HepG2 (cell line): ENCODE results near the gene PLCB1. TPM values are rescaled to one million over a fixed set of nuclear protein-coding genes. Genes with fewer than 3 reads are reported as not detected.

Experiments used
- ATAC-seq: fragments of 200-7000 bp; cut with Tn5 transposase; 3 replicates; pipeline ENCODE4 v1.9.1; 2020; ENCODE audit warnings: mild to moderate bottlenecking, moderate library complexity
- BruUV-seq: library from RNA; stranded (reverse); fragments of 400-500 nt; replicated peaks from 2 replicates; lab custom pipeline; 2021; lab: Mats Ljungman, UMichigan
- CTCF ChIA-PET: fragments of 300-600 bp; formaldehyde crosslinking; extraction: SDS; loops from one replicate; lab custom pipeline; 2021; ENCODE audit warnings: low total read pairs, inconsistent platforms, low intra/inter-chr PET ratio; lab: Yijun Ruan, JAX
- POLR2A ChIA-PET: fragments of 350-600 bp; sonication (Branson Sonifier 250); formaldehyde crosslinking; loops from one replicate; lab custom pipeline; 2020; ENCODE audit warnings: antibody characterized with exemption, inconsistent platforms; lab: Yijun Ruan, JAX
- DNase-seq: peaks from one replicate; pipeline ENCODE4 v3.0.0-alpha.2; 2015; ENCODE audit warnings: low spot score
- FAIRE-seq: peaks from 3 replicates; lab custom pipeline; 2011; peaks lifted over from hg19 to GRCh38; lab: Jason Lieb, UNC
- H2AFZ ChIP-seq: one replicate; pipeline ENCODE4 v1.6.1; 2011; ENCODE audit warnings: low read length, inconsistent platforms
- H3K27ac ChIP-seq: fragments of 300-600 bp; 3 replicates; pipeline ENCODE4 v1.8.0; 2011; ENCODE audit warnings: mixed run types, mild to moderate bottlenecking, mixed read lengths, low read length, inconsistent platforms; ENCODE audit not compliant: insufficient read depth; ENCODE audit errors: extremely low read length
- H3K27me3 ChIP-seq, 2 experiments: fragments of 200-600 bp in 1 of 2; 2 replicates in 1 of 2; 3 replicates in 1 of 2; pipeline versions ENCODE4 v1.6.0 to v1.8.0; 2011; ENCODE audit warnings: low read length in 2 of 2, mild to moderate bottlenecking in 2 of 2, moderate library complexity in 2 of 2, inconsistent platforms in 1 of 2; ENCODE audit not compliant: insufficient read depth in 2 of 2, control insufficient read depth in 1 of 2
- H3K36me3 ChIP-seq, 2 experiments: fragments of 200-600 bp in 1 of 2; replicated peaks in 1 of 2; 2 replicates in 1 of 2; 3 replicates in 1 of 2; pipeline versions ENCODE4 v1.5.1 to v1.8.0; 2011; ENCODE audit warnings: low read length in 2 of 2, inconsistent platforms in 1 of 2; ENCODE audit not compliant: insufficient read depth in 2 of 2, control insufficient read depth in 1 of 2
- H3K4me1 ChIP-seq: 2 replicates; pipeline ENCODE4 v1.5.1; 2012; ENCODE audit warnings: low read length, inconsistent platforms; ENCODE audit not compliant: insufficient read depth
- H3K4me2 ChIP-seq: 2 replicates; pipeline ENCODE4 v1.6.0; 2011; ENCODE audit warnings: low read depth, low read length, inconsistent platforms
- H3K4me3 ChIP-seq, 3 experiments: fragments of 200-600 bp in 1 of 3; sonication (generic), shearing (Covaris generic) in 1 of 3; replicated peaks in 1 of 3; 2 replicates each; pipeline ENCODE4 v1.5.1; 2011 to 2016; ENCODE audit warnings: low read length in 3 of 3, inconsistent platforms in 2 of 3, low read depth in 2 of 3, mild to moderate bottlenecking in 2 of 3, control low read depth in 1 of 3, mixed read lengths in 1 of 3; ENCODE audit not compliant: insufficient read depth in 1 of 3
- H3K79me2 ChIP-seq: one replicate; pipeline ENCODE4 v1.6.1; 2011; ENCODE audit warnings: low read length, inconsistent platforms; ENCODE audit not compliant: insufficient read depth
- H3K9ac ChIP-seq: 2 replicates; pipeline ENCODE4 v1.6.0; 2011; ENCODE audit warnings: mild to moderate bottlenecking, low read depth, low read length, inconsistent platforms; ENCODE audit not compliant: insufficient read depth
- H3K9me3 ChIP-seq: 2 replicates; pipeline ENCODE4 v1.5.1; 2012; ENCODE audit warnings: mild to moderate bottlenecking, low read length
- H4K20me1 ChIP-seq: 2 replicates; pipeline ENCODE4 v1.6.0; 2011; ENCODE audit warnings: inconsistent platforms, mild to moderate bottlenecking, low read length, moderate library complexity; ENCODE audit not compliant: insufficient read depth
- E2F2 ChIP-seq: sonication (generic); formaldehyde crosslinking; IDR thresholded peaks from 2 replicates; pipeline ENCODE4 v1.4.0; 2020; ENCODE audit warnings: missing genetic modification reagents, borderline replicate concordance
- RBFOX2 ChIP-seq: fragments of 200-400 bp; formaldehyde crosslinking; IDR thresholded peaks from 2 replicates; pipeline ENCODE4 v1.6.1; 2017; ENCODE audit warnings: low read depth, mild to moderate bottlenecking, low read length
- SOX13 ChIP-seq, 3 experiments: fragments of 450-650 bp in 1 of 3; sonication (generic) in 1 of 3; formaldehyde crosslinking in 1 of 3; IDR thresholded peaks in 2 of 3; conservative IDR thresholded peaks in 1 of 3; 2 replicates each; pipeline versions ENCODE4 v1.5.0 to v1.6.1; 2016 to 2020; ENCODE audit warnings: antibody characterized with exemption in 1 of 3, mild to moderate bottlenecking in 1 of 3, missing compliant biosample characterization in 1 of 3, missing genetic modification reagents in 1 of 3, moderate library complexity in 1 of 3
- SP1 ChIP-seq, 2 experiments: fragments of 450-650 bp in 1 of 2; sonication (generic) in 1 of 2; formaldehyde crosslinking in 1 of 2; IDR thresholded peaks; 2 replicates each; pipeline versions ENCODE4 v1.4.0 to v1.6.1; 2016 to 2020; ENCODE audit warnings: missing genetic modification reagents in 1 of 2
- TAF15 ChIP-seq: fragments of 200-400 bp; formaldehyde crosslinking; IDR thresholded peaks from one replicate; pipeline ENCODE4 v1.6.1; 2018; ENCODE audit warnings: mild to moderate bottlenecking, low read depth, low read length; ENCODE audit not compliant: poor library complexity, severe bottlenecking
- THAP9 ChIP-seq: sonication (generic); formaldehyde crosslinking; IDR thresholded peaks from 2 replicates; pipeline ENCODE4; 2020; ENCODE audit warnings: missing genetic modification reagents, mild to moderate bottlenecking, borderline replicate concordance
- ZBTB3 ChIP-seq: sonication (generic); formaldehyde crosslinking; IDR thresholded peaks from 2 replicates; pipeline ENCODE4 v1.4.0; 2020; ENCODE audit warnings: low read depth, mild to moderate bottlenecking, moderate library complexity, missing genetic modification reagents, borderline replicate concordance
- ZC3H4 ChIP-seq: sonication (generic); formaldehyde crosslinking; IDR thresholded peaks from 2 replicates; pipeline ENCODE4 v1.4.0; 2020; ENCODE audit warnings: missing genetic modification reagents, borderline replicate concordance
- ZNF282 ChIP-seq: fragments of 450-650 bp; IDR thresholded peaks from 2 replicates; pipeline ENCODE4 v1.6.1; 2018; ENCODE audit not compliant: partially characterized antibody
- ZNF337 ChIP-seq: sonication (generic); formaldehyde crosslinking; IDR thresholded peaks from 2 replicates; pipeline ENCODE4 v1.5.1; 2020; ENCODE audit warnings: missing genetic modification reagents, low read depth, mild to moderate bottlenecking, borderline replicate concordance
- ZNF644 ChIP-seq: IDR thresholded peaks from 2 replicates; pipeline ENCODE4 v1.6.1; 2016; ENCODE audit warnings: low read depth
- ZNF646 ChIP-seq: sonication (generic); formaldehyde crosslinking; IDR thresholded peaks from 2 replicates; pipeline ENCODE4 v1.9.0; 2021; ENCODE audit warnings: mild to moderate bottlenecking, missing genetic modification reagents
- ZNF737 ChIP-seq: sonication (generic); formaldehyde crosslinking; IDR thresholded peaks from 2 replicates; pipeline ENCODE4 v1.5.0; 2020; ENCODE audit warnings: missing genetic modification reagents, mild to moderate bottlenecking, borderline replicate concordance
- WGBS: methylation state at CpG from one replicate; pipeline ENCODE4 v1.1.6; 2017; ENCODE audit warnings: low lambda C conversion rate; 5-methylcytosine and 5-hydroxymethylcytosine counted together
- in situ Hi-C: cut with HindIII; loops from 2 replicates; pipeline ENCODE4 v1.10.0; 2017; ENCODE audit warnings: low pct_unique_long_range_greater_than_20kb; ENCODE audit not compliant: extremely low pct_ligation_motif_present
- intact Hi-C: fragments of 100-400 bp; cut with micrococcal nuclease; formaldehyde crosslinking; loops from one replicate; pipeline ENCODE4 v1.10.0; 2022; ENCODE audit not compliant: unreplicated experiment
- polyA plus RNA-seq, 8 experiments: library from polyadenylated mRNA; depleted of rRNA in 3 of 8; stranded (reverse) in 7 of 8; unstranded in 1 of 8; fragments of >200 nt; fragmentation: Illumina TruSeq in 4 of 8; extraction: Trizol in 4 of 8; gene quantifications; 2 replicates each; pipeline versions ENCODE4 v1.2.1 to v1.2.3, GENCODE V29; 2011 to 2016; ENCODE audit warnings: low read depth in 4 of 8, missing spikeins in 1 of 8, mixed read lengths in 1 of 8; ENCODE audit not compliant: insufficient read depth in 1 of 8
- total RNA-seq, 5 experiments: library from RNA; depleted of rRNA; stranded (reverse); fragments of >200 nt; fragmentation: Illumina TruSeq; extraction: Trizol; gene quantifications; 2 replicates each; pipeline ENCODE4 v1.2.3, GENCODE V29; 2016; ENCODE audit warnings: low read depth in 1 of 5

PLCB1 gene
- total and polyA plus RNA-seq, 2 of the 13 experiments (the other 11 are each of a cell fraction or from before 2014, with no cell fraction given): 42.4 to 55.9 TPM

- no peak for FAIRE-seq
- 96% methylated on average over 4 of the region's 4 CpGs for WGBS
- in situ Hi-C loops (no loop called here), intact Hi-C loops (no loop called here)
- Histone ChIP-seq H3K27me3 (no peaks in the 10 kb centered on the region), H2AFZ (no peak overlapping the region), H4K20me1 (no peaks in the 10 kb centered on the region), H3K4me3 (no peak overlapping the region), H3K9ac (no peak overlapping the region), H3K9me3 (peaks cover 11% of the 10 kb centered on the region), H3K4me1 (peaks cover 9% of the 10 kb centered on the region), H3K4me2 (no peak overlapping the region), H3K36me3 (peaks cover 17 to 32% of the 10 kb centered on the region in 2 experiments), H3K27ac (no peak overlapping the region), H3K79me2 (peaks cover 20% of the 10 kb centered on the region)
- no peak for DNase-seq
- no peak for ATAC-seq
- ChIA-PET POLR2A (no interaction called here), CTCF (no interaction called here)
- BruUV-seq: no TSS peak
- TF ChIP-seq ZNF337 (no peak), ZC3H4 (CRISPR knock-in tag) (no peak), THAP9 (CRISPR knock-in tag) (no peak), TAF15 (no peak), ZBTB3 (CRISPR knock-in tag) (no peak), ZNF644 (CRISPR knock-in tag) (no peak), ZNF737 (CRISPR knock-in tag) (no peak), ZNF646 (CRISPR knock-in tag) (no peak), ZNF282 (no peak), RBFOX2 (no peak), E2F2 (CRISPR knock-in tag) (no peak), SOX13 (IDR thresholded peaks at IDR 0.05) (no peak), SOX13 (CRISPR knock-in tag; conservative IDR thresholded peaks at IDR 0.05 in 1 of 2, IDR thresholded peaks at IDR 0.05 in 1 of 2) (no peak), SP1 (IDR thresholded peaks at IDR 0.05) (no peak), SP1 (CRISPR knock-in tag; IDR thresholded peaks at IDR 0.05) (no peak)
Measured at GRCh38 chr20:8163543-8163942, 31.5 kb downstream of the PLCB1 start.
